GM21528 (cell line): ENCODE data around the gene TARS1.
"Not testable (repeated sequence)": the region's sequence is repeated elsewhere in the genome, so short reads cannot be mapped to it uniquely, and the experiment has no call there.

Experiments used
- ATAC-seq: cut with Tn5 transposase; IDR thresholded peaks from one replicate; pipeline ENCODE4 v1.9.1; 2021; ENCODE audit warnings: mild to moderate bottlenecking, moderate library complexity; ENCODE audit not compliant: unreplicated experiment, low FRiP score

TARS1 gene

DNA sequence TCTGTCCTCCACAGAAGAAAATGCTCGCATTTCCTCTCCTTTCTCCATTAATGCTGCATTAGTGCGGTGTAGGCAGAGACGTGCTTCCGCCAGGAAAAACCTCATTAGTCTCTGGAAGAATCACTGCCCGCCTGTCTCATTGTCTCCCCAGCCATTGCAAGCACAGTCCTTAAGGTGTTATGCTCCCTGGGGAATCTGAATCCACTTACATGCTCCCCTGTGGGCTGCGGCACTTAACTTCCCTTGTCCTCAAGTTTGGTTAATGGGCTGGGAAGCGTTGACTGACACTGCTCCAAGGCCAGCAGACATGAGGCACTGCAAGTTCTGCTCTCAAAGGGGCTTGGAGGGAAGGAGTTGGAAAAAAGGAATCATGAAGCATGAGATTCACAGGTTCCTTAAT, 41.6 kb downstream of the TARS1 start:
- ATAC-seq, result no peak

GRCh38 chr5:33487236-33487635, 46.5 kb downstream of the TARS1 start:
- ATAC-seq, result no peak

GRCh38 chr5:33488558-33489355, 48.0 kb downstream of the TARS1 start:
- ATAC-seq, result no peak

DNA sequence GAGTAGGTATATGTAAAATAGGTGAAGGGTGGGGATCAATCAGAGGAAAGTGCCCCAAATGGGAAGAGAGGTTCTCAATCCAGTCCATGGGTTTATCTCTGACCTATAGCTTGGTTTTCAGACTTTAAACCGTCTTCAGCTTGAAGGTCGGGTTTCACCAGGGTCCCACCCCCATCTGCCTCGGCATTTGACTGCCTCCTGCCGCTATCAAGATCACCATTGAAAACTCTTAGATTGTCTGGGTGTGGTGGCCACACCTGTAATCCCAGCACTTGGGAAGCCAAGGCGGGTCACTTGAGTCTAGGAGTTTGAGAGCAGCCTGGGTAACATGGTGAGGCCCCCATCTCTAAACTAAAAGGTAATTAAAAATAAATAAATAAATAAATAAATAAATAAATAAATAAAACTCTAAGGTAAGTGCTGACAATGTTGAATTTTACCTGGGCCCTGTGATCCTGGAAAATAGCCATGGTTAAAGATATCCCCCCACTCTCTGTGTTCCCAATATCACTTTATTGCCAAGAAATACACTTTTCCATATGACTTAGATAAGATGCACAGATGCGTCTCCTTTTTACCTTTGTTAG, 48.8 kb downstream of the TARS1 start:
- ATAC-seq, result no peak

- no peak for ATAC-seq
These were observed 49.4 kb downstream of the TARS1 start for GRCh38 chr5:33490071-33490665.

DNA sequence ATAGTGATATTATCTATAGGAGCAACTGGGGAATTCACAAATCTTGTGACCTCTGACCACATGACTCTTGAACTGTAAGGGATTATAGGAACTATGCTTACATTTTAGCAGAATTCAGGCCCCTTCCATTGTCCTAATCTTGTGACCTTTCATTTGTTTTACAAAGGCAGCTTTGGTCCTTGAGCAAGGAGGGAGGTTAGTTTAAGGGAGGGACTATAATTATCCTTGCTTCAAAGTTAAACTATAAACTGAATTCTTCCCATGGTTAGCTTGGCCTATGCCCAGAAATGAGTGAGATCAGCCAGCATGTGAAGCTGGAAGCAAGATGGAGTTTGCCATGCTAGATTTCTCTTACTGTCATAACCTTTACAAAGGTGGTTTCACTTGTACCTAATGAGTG, 51.2 kb downstream of the TARS1 start:
- ATAC-seq, result no peak

GRCh38 chr5:33494466-33494865, 53.7 kb downstream of the TARS1 start:
- no peak for ATAC-seq

GRCh38 chr5:33501260-33501659, 60.5 kb downstream of the TARS1 start:
- ATAC-seq, result no peak

GRCh38 chr5:33501899-33502298, 61.1 kb downstream of the TARS1 start:
- ATAC-seq, result no peak

- no peak for ATAC-seq
These were observed 63.8 kb downstream of the TARS1 start for GRCh38 chr5:33504570-33504969.

DNA sequence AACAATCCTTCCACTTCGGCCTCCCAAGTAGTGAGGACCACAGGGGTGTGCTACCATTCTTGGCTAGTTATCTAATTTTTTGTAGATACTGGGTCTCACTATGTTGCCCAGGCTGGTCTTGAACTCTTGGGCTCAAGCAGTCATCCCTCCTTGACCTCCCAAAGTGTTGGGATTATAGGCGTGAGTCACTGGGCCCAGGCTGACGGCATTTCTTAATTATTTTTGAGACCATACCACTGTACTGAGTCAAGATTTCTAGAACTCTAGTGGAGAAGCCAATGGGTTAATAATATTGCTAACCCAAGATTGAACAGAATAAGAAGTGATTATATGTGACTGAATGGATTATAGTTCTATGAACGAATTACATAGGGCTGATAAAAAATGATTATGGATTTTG, 66.7 kb downstream of the TARS1 start:
- ATAC-seq, result no peak

DNA sequence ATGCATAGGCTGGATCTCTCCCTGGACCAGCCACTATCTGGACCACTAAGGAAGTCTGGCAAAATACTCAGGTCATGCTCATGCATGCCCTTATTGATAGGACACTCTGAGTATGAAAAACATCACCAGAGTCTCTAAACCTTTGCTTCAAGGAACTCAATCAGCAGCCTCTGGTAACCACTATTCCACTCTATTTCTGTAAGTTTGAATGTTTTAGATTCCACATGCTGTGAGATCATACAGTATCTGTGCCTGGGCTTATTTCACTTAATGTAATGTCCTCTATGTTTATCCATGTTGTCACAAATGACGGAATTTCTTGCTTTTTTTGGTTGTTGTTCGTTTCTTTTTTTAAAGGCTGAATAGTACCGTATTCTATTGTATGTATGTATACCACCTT, 68.3 kb downstream of the TARS1 start:
- ATAC-seq, result no peak

GRCh38 chr5:33513462-33514185, 72.9 kb downstream of the TARS1 start:
- no peak for ATAC-seq

- not testable (repeated sequence) for ATAC-seq
These were observed 74.6 kb downstream of the TARS1 start for GRCh38 chr5:33515366-33515765.

GRCh38 chr5:33516421-33516820, 75.7 kb downstream of the TARS1 start:
- no peak for ATAC-seq
